H1 (cell line): ENCODE measurements around the gene CACFD1. TPM values are rescaled to one million over a fixed set of nuclear protein-coding genes. Genes with fewer than 3 reads are reported as not detected.

Source experiments
- CTCF ChIA-PET: fragments of 300-600 bp; sonication (Branson Sonifier 250); formaldehyde crosslinking; loops from one replicate; lab custom pipeline; 2021; ENCODE audit not compliant: partially characterized antibody; lab: Charles Lee
- POLR2A ChIA-PET: fragments of 300-600 bp; sonication (Branson Sonifier 250); formaldehyde crosslinking; loops from one replicate; lab custom pipeline; 2021; ENCODE audit warnings: inconsistent platforms; ENCODE audit not compliant: partially characterized antibody; lab: Charles Lee
- DNase-seq, 2 experiments: peaks; one replicate each; pipeline versions ENCODE4 v3.0.0 to v3.0.0-alpha.2; 2010 to 2022; ENCODE audit warnings: low spot score in 2 of 2, low read depth in 1 of 2, mixed read lengths in 1 of 2
- FAIRE-seq: peaks from 2 replicates; lab custom pipeline; 2011; peaks lifted over from hg19 to GRCh38; lab: Jason Lieb, UNC
- H2AFZ ChIP-seq: 2 replicates; pipeline ENCODE4 v1.8.1; 2012; ENCODE audit warnings: low read length, inconsistent platforms
- H2AK5ac ChIP-seq: 2 replicates; pipeline ENCODE4 v1.6.1; 2013; ENCODE audit warnings: low read depth, low read length
- H2BK120ac ChIP-seq: replicated peaks from 2 replicates; pipeline ENCODE3; 2013; ENCODE audit warnings: low read depth, low read length, inconsistent platforms
- H2BK12ac ChIP-seq: 2 replicates; pipeline ENCODE4 v1.6.1; 2013; ENCODE audit warnings: low read depth, low read length
- H2BK15ac ChIP-seq: 2 replicates; pipeline ENCODE4 v1.6.1; 2013; ENCODE audit warnings: low read length
- H2BK20ac ChIP-seq: 2 replicates; pipeline ENCODE4 v1.6.1; 2013; ENCODE audit warnings: low read length
- H2BK5ac ChIP-seq: 2 replicates; pipeline ENCODE4 v1.6.1; 2013; ENCODE audit warnings: low read depth, low read length
- H3K14ac ChIP-seq: 2 replicates; pipeline ENCODE4 v1.6.1; 2013; ENCODE audit warnings: inconsistent platforms; ENCODE audit not compliant: insufficient read length
- H3K18ac ChIP-seq: 2 replicates; pipeline ENCODE4 v1.6.1; 2013; ENCODE audit warnings: low read length; ENCODE audit errors: extremely low read depth
- H3K23ac ChIP-seq: 2 replicates; pipeline ENCODE4 v1.6.1; 2013; ENCODE audit warnings: inconsistent platforms; ENCODE audit not compliant: insufficient read length
- H3K23me2 ChIP-seq: 2 replicates; pipeline ENCODE4 v1.6.1; 2013; ENCODE audit warnings: low read depth, low read length
- H3K27ac ChIP-seq: 2 replicates; pipeline ENCODE4 v1.6.1; 2011; ENCODE audit warnings: low read depth, low read length, inconsistent platforms
- H3K27me3 ChIP-seq, 4 experiments: replicated peaks in 1 of 4; 1 replicate in 1 of 4; 2 replicates in 3 of 4; pipeline versions ENCODE4 v1.6.1 to v1.8.1; 2011 to 2013; ENCODE audit warnings: low read length in 3 of 4, mild to moderate bottlenecking in 3 of 4, inconsistent platforms in 2 of 4, mixed read lengths in 2 of 4, moderate library complexity in 1 of 4; ENCODE audit not compliant: control insufficient read depth in 3 of 4, insufficient read depth in 3 of 4; ENCODE audit errors: extremely low read depth in 1 of 4
- H3K36me3 ChIP-seq, 4 experiments: 2 replicates each; pipeline versions ENCODE4 v1.6.1 to v1.8.1; 2011 to 2013; ENCODE audit warnings: mild to moderate bottlenecking in 4 of 4, low read length in 3 of 4, moderate library complexity in 2 of 4, control low read depth in 1 of 4, inconsistent platforms in 1 of 4; ENCODE audit not compliant: insufficient read depth in 4 of 4, control insufficient read depth in 2 of 4
- H3K4ac ChIP-seq: replicated peaks from 2 replicates; pipeline ENCODE3; 2013; ENCODE audit warnings: low read length, low read depth, mixed read lengths, inconsistent platforms; ENCODE audit not compliant: insufficient read length
- H3K4me1 ChIP-seq, 4 experiments: replicated peaks in 1 of 4; 1 replicate in 1 of 4; 2 replicates in 3 of 4; pipeline versions ENCODE4 v1.6.1 to v1.8.1; 2011 to 2013; ENCODE audit warnings: low read length in 3 of 4, inconsistent platforms in 2 of 4, mixed read lengths in 1 of 4; ENCODE audit not compliant: insufficient read depth in 4 of 4, control insufficient read depth in 3 of 4
- H3K4me2 ChIP-seq, 2 experiments: 2 replicates each; pipeline versions ENCODE4 v1.6.1 to v1.8.1; 2011 to 2013; ENCODE audit warnings: low read depth in 2 of 2, low read length in 2 of 2, control low read depth in 1 of 2, inconsistent platforms in 1 of 2, mild to moderate bottlenecking in 1 of 2; ENCODE audit not compliant: insufficient read depth in 1 of 2
- H3K4me3 ChIP-seq, 4 experiments: fragments of 200-600, 300-600 bp in 1 of 4; sonication (generic), shearing (Covaris generic), sonication (Bioruptor Twin) in 1 of 4; 2 replicates each; pipeline versions ENCODE4 v1.5.1 to v1.8.1; 2011 to 2016; ENCODE audit warnings: low read length in 4 of 4, low read depth in 3 of 4, control low read depth in 2 of 4, inconsistent platforms in 2 of 4, mild to moderate bottlenecking in 2 of 4, mixed read lengths in 1 of 4, moderate library complexity in 1 of 4; ENCODE audit not compliant: insufficient read depth in 2 of 4; ENCODE audit errors: extremely low read depth in 1 of 4
- H3K56ac ChIP-seq: replicated peaks from 2 replicates; pipeline ENCODE3; 2013; ENCODE audit warnings: low read depth, mild to moderate bottlenecking, mixed read lengths, low read length, inconsistent platforms; ENCODE audit not compliant: insufficient read length
- H3K79me1 ChIP-seq: 2 replicates; pipeline ENCODE4 v1.6.1; 2013; ENCODE audit warnings: low read depth, low read length, control low read depth
- H3K79me2 ChIP-seq, 2 experiments: 2 replicates each; pipeline versions ENCODE4 v1.6.1 to v1.8.1; 2012 to 2013; ENCODE audit warnings: low read length in 2 of 2, mild to moderate bottlenecking in 2 of 2, inconsistent platforms in 1 of 2; ENCODE audit not compliant: insufficient read depth in 2 of 2, control insufficient read depth in 1 of 2
- H3K9ac ChIP-seq, 4 experiments: replicated peaks in 1 of 4; 1 replicate in 1 of 4; 2 replicates in 3 of 4; pipeline versions ENCODE4 v1.6.1 to v1.8.1; 2011 to 2013; ENCODE audit warnings: low read depth in 3 of 4, low read length in 3 of 4, control low read depth in 2 of 4, mild to moderate bottlenecking in 2 of 4, moderate library complexity in 2 of 4, inconsistent platforms in 1 of 4; ENCODE audit errors: extremely low read depth in 1 of 4
- H3K9me3 ChIP-seq, 2 experiments: 2 replicates each; pipeline versions ENCODE4 v1.6.1 to v1.8.1; 2012 to 2013; ENCODE audit warnings: mild to moderate bottlenecking in 2 of 2, moderate library complexity in 2 of 2, control low read depth in 1 of 2, inconsistent platforms in 1 of 2, low read depth in 1 of 2, low read length in 1 of 2, mixed read lengths in 1 of 2; ENCODE audit not compliant: insufficient read depth in 2 of 2
- H4K20me1 ChIP-seq, 2 experiments: replicated peaks in 1 of 2; 2 replicates each; pipeline versions ENCODE3 to v1.8.1; 2011 to 2013; ENCODE audit warnings: inconsistent platforms in 2 of 2, low read length in 2 of 2, mild to moderate bottlenecking in 1 of 2; ENCODE audit not compliant: insufficient read depth in 2 of 2, control insufficient read depth in 1 of 2
- H4K5ac ChIP-seq: 2 replicates; pipeline ENCODE4 v1.6.1; 2013; ENCODE audit warnings: low read length, low read depth, mixed read lengths, inconsistent platforms; ENCODE audit not compliant: insufficient read length
- H4K8ac ChIP-seq: 2 replicates; pipeline ENCODE4 v1.8.0; 2013; ENCODE audit warnings: mild to moderate bottlenecking, moderate library complexity, low read length, inconsistent platforms; ENCODE audit not compliant: insufficient read depth; ENCODE audit errors: extremely low read depth
- H4K91ac ChIP-seq: replicated peaks from 2 replicates; pipeline ENCODE3; 2013; ENCODE audit warnings: low read length, mixed read lengths, inconsistent platforms; ENCODE audit not compliant: insufficient read length
- CBX8 ChIP-seq: fragments of 300-800, 300-1000 bp; sonication (generic); IDR thresholded peaks from 2 replicates; pipeline ENCODE4 v1.7.1; 2016; ENCODE audit warnings: low read depth, low read length, borderline replicate concordance
- RFX5 ChIP-seq: IDR thresholded peaks from 2 replicates; pipeline ENCODE4 v1.6.1; 2011; ENCODE audit warnings: low read depth, low read length, improper control_type of control experiment, borderline replicate concordance
- WGBS, 2 experiments: shearing (Covaris generic) in 1 of 2; methylation state at CpG; one replicate each; pipeline versions ENCODE4 v1.1.6 to v1.1.7; 2013 to 2015; ENCODE audit warnings: low lambda C conversion rate in 2 of 2, mixed read lengths in 2 of 2, inconsistent platforms in 1 of 2, low coverage in 1 of 2, missing lambda C conversion rate in 1 of 2; ENCODE audit not compliant: insufficient replicate concordance in 2 of 2, insufficient coverage in 1 of 2, insufficient read length in 1 of 2; ENCODE audit errors: extremely low coverage in 1 of 2, missing lambda C conversion rate in 1 of 2; 5-methylcytosine and 5-hydroxymethylcytosine counted together
- polyA plus RNA-seq, 7 experiments: library from polyadenylated mRNA; depleted of rRNA in 3 of 7; stranded (reverse) in 5 of 7; unstranded in 2 of 7; fragments of >200 nt in 5 of 7; fragments of 200-250 nt in 2 of 7; gene quantifications; 1 replicate in 5 of 7; 2 replicates in 1 of 7; 4 replicates in 1 of 7; pipeline versions ENCODE4 v1.2.1 to v1.2.3, GENCODE V29; 2011 to 2013; ENCODE audit warnings: missing spikeins in 2 of 7, mixed read lengths in 2 of 7
- total RNA-seq: library from RNA; stranded (reverse); fragmentation: NEBNext Ultra II Directional; extraction: Animal tissue kit (Norgen Biotek cat#: 25700); gene quantifications from 2 replicates; pipeline ENCODE4 v1.2.1, GENCODE V29; 2021
- TF ChIP-seq, protein P1 (sequence below): IDR thresholded peaks from 2 replicates; pipeline ENCODE4 v1.6.1; 2012; ENCODE audit warnings: inconsistent platforms

CACFD1 gene
- total and polyA plus RNA-seq, 2 of the 8 experiments (the other 6 are each of a cell fraction or from before 2014, with no cell fraction given): 13.4 to 15.5 TPM

DNA sequence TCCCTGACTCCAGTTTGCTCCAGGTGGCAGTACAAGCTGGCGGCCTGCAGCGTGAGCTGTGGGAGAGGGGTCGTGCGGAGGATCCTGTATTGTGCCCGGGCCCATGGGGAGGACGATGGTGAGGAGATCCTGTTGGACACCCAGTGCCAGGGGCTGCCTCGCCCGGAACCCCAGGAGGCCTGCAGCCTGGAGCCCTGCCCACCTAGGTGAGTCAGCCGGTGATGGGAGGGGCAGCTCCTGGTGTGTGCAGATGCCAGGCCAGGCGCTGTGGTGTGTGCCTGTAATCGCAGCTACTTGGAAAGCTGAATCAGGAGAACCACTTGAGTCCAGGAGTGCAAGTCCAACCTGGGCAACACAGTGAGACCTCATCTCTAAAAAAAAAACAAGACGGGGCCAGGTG is 10.0 kb upstream of the CACFD1 start:
- H3K27ac ChIP-seq: no peak overlapping the region
- no peak overlapping the region for H2BK20ac ChIP-seq
- H3K23ac ChIP-seq: no peak overlapping the region
- no peaks in the 10 kb centered on the region for H3K9me3 ChIP-seq
- no peaks in the 10 kb centered on the region for H3K4me1 ChIP-seq
- no peaks in the 10 kb centered on the region; a peak in 1 of 7 replicates for H3K27me3 ChIP-seq
- no peaks in the 10 kb centered on the region for H3K79me2 ChIP-seq
- H2BK5ac ChIP-seq: no peak overlapping the region
- FAIRE-seq (no peak), DNase-seq (no peak)
- no peak overlapping the region for H3K18ac ChIP-seq
- no peak overlapping the region for H3K4me2 ChIP-seq
- POLR2A ChIA-PET: interaction anchor here (1.0 to 1.3 kb wide), 3 partner anchors 10 to 289 kb away, joined by 3 to 4 read pairs (median 3); partner anchors contain the start of genes CACFD1 and SARDH
- H4K8ac ChIP-seq: no peak overlapping the region
- H3K56ac ChIP-seq: no peak overlapping the region
- H2BK120ac ChIP-seq: no peak overlapping the region
- CTCF ChIA-PET: interaction anchor here (0.7 to 1.5 kb wide), 4 partner anchors 8 to 277 kb away, joined by 3 to 4 read pairs (median 3); no protein-coding TSS in a partner anchor
- WGBS, 2 experiments: 86% methylated on average over 12 of the region's 12 CpGs; no CpG with 5 or more reads in 1 of the 2 experiments
- H2BK12ac ChIP-seq: no peak overlapping the region; the same call in 1 of the 2 replicates
- H2BK15ac ChIP-seq: no peak overlapping the region
- H4K20me1 ChIP-seq: peaks cover 0 to 3% of the 10 kb centered on the region in 2 experiments
- H3K23me2 ChIP-seq: no peaks in the 10 kb centered on the region
- H3K79me1 ChIP-seq: no peaks in the 10 kb centered on the region
- no peak overlapping the region for H4K5ac ChIP-seq
- no peak overlapping the region for H3K14ac ChIP-seq
- no peak overlapping the region for H3K9ac ChIP-seq
- no peak overlapping the region for H2AFZ ChIP-seq
- no peak overlapping the region for H3K4me3 ChIP-seq
- no peak overlapping the region for H2AK5ac ChIP-seq
- no peak overlapping the region for H3K4ac ChIP-seq
- no peaks in the 10 kb centered on the region for H3K36me3 ChIP-seq
- TF ChIP-seq CBX8 (no peak), RFX5 (no peak)
- TF ChIP-seq, protein P1, sequence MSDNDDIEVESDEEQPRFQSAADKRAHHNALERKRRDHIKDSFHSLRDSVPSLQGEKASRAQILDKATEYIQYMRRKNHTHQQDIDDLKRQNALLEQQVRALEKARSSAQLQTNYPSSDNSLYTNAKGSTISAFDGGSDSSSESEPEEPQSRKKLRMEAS: no peak
- no peak overlapping the region for H4K91ac ChIP-seq
